AG10803 (cell line): ENCODE measurements around the gene CAPN13.

Experiments used
- DNase-seq: peaks from one replicate; pipeline ENCODE4 v3.0.0; 2010; ENCODE audit warnings: low read depth
- H3K4me3 ChIP-seq: 2 replicates; pipeline ENCODE4 v1.5.1; 2011; ENCODE audit warnings: mild to moderate bottlenecking, low read length, control low read depth
- TF ChIP-seq, protein P1 (sequence below): conservative IDR thresholded peaks from 2 replicates; pipeline ENCODE4 v1.5.1; 2011; ENCODE audit warnings: mild to moderate bottlenecking, low read length, control low read depth, inconsistent platforms

The CAPN13 gene

GRCh38 chr2:30821960-30822359 is 14.7 kb upstream of the CAPN13 start:
- TF ChIP-seq, protein P1, sequence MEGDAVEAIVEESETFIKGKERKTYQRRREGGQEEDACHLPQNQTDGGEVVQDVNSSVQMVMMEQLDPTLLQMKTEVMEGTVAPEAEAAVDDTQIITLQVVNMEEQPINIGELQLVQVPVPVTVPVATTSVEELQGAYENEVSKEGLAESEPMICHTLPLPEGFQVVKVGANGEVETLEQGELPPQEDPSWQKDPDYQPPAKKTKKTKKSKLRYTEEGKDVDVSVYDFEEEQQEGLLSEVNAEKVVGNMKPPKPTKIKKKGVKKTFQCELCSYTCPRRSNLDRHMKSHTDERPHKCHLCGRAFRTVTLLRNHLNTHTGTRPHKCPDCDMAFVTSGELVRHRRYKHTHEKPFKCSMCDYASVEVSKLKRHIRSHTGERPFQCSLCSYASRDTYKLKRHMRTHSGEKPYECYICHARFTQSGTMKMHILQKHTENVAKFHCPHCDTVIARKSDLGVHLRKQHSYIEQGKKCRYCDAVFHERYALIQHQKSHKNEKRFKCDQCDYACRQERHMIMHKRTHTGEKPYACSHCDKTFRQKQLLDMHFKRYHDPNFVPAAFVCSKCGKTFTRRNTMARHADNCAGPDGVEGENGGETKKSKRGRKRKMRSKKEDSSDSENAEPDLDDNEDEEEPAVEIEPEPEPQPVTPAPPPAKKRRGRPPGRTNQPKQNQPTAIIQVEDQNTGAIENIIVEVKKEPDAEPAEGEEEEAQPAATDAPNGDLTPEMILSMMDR = no peak

DNA sequence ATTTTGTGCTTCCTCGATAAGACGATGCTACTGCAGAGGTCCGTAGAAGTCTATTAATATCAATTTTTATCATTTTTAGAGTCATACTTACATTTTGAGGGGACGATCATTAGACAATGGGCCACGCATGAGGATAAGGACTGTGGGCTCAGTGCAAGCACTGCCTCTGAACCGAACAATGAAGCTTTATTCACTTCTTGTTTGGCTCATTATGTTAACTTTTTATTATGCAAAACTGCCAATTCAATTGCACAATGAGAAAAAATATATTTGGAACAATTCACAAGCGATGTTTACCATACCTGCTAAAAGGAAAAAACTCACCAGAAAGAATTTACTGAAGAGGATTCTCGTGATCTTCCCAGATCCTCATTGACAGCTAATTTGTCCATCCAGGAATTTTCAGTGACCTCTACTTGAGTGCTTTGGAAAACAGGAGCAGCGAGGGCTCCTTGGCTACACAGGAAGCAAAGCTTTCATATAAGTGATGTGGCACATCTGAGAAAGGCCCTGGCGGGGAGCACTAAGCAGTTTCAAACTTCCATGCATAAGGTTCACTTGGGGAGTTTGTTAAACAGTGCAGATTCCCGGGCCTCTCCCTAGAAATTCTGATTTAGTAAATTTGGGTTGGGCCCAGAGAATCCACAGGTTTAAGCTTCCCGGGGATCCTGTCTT is 13.3 kb upstream of the CAPN13 start:
- DNase-seq = no peak
- TF ChIP-seq, protein P1 = no peak
- no peak overlapping the region for H3K4me3 ChIP-seq

More at GRCh38 chr2:30821960-30822359, 14.7 kb upstream of the CAPN13 start:
- H3K4me3 ChIP-seq = no peak overlapping the region
- DNase-seq = no peak

DNA sequence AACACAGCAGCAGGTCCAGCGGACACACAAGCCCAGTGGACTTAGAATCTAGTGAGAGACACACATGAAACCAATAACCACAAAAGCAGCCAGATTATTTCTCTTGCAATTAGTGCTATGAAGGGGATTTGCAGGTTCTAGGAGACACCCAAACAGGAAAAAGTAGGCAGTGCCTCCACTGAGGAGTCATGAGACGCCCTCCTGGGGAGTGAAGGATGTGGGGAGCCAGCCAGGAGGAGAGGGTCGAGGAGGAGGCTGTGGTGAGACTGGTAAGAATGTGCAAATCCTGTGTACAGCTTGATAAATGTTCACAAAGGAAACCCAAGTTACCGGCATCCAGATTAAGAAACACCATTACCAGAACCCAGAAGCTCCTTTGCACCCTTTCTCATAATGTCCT is 2.7 kb upstream of the CAPN13 start:
- DNase-seq = no peak
- TF ChIP-seq, protein P1 = no peak
- H3K4me3 ChIP-seq = no peak overlapping the region

- no peak overlapping the region for H3K4me3 ChIP-seq
- TF ChIP-seq, protein P1 = no peak
- DNase-seq = no peak
These were observed 1.4 kb upstream of the CAPN13 start for GRCh38 chr2:30808695-30809094.

- H3K4me3 ChIP-seq = no peak overlapping the region
- no peak for DNase-seq
- TF ChIP-seq, protein P1 = no peak
These were observed 4.0 kb downstream of the CAPN13 start for GRCh38 chr2:30803281-30803680.

DNA sequence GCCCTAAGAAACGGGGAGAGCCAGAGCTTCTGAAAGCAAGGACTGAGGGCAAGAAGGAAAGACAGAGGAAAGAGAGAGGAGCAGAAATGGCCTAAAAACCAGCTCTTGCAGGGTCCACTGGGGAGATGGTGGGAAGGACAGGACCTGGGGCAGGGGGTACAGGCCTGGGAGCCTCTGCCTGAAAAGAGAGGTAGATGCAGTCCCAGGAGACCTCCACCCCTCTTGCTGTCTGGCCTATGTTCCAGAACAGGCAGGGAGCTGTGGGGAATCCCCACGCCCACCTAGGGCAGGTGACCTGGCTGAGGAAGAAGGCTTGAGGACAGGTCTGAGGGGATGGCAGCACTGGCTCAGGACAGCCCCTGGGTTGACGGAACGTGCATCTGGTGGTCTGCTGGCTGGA is 4.6 kb downstream of the CAPN13 start:
- H3K4me3 ChIP-seq = no peak overlapping the region
- TF ChIP-seq, protein P1 = no peak
- DNase-seq = no peak

DNA sequence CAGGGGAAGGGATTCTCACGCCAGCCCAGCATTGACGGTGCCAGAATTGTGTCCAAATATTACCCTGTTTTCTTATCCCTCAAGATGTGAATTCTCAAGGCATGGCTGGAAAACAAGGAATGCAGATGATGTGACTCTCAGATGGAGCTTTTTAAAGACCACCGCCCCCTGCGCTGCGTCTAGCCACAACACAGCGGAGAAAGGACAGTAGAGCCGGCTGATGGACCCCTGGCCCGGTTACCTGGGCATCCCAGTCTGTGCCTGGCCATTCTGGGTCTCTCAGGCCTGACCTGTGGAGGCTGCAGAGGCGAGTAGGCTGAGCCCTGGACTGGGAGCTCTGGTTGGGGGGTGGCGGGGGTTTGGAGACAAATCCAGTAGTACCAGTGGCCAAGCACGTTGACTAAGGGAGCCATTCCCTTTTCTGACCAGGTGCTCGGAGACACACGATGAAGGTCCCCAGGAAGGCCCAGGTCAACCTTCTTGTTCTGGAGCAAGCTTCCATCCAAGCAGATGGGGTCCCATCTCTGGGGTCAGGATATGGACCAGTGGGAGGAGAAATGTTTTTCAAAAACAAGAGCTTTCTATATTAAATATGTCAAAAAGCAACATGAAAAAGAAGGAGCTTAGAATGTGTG is 5.3 kb downstream of the CAPN13 start:
- TF ChIP-seq, protein P1 = no peak
- no peak for DNase-seq
- no peak overlapping the region for H3K4me3 ChIP-seq
